Measurements from ENCODE around the gene MIEF2.

Gene MIEF2

DNA sequence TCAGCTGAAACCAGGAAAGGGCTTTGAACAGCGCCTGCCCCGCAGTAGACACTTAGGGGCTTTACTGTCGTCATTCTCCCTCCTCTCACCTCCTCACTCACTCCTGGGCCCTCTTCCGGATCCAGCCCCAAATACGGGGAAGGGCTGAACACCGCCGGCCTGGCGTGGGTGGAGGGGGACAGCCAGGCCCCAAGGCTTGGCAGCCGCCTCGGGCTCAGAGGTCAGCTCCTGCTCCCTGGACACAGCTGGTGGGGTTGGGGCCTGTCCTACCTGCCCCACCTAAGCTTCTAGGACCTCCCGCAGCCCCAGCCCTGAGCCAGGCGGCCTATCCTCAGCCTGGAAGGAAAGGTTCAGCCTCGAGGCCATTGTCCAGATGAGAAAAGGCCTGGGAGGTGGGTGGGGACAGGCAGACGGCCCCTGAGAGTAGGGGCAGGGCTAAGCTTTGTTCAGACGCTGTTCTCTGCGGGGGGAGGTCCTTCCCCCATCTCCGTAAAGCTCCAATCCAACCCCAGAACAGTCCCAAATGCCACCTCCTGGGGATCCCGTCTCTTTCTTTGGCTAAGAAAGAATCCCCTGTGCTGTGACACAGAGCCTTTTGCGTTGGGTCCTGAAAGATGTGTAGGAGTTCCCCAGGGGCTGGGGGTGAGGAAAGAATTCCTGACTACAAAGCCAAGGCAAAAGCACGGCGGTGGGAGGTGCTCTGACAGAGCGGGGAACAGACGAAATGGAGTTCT lies 35.9 kb upstream of the MIEF2 start:
- H3K27ac ChIP-seq, result no peak overlapping the region
- no peak for TF ChIP-seq ZFX (IDR thresholded peaks at IDR 0.05; ENCODE audit: borderline replicate concordance)

DNA sequence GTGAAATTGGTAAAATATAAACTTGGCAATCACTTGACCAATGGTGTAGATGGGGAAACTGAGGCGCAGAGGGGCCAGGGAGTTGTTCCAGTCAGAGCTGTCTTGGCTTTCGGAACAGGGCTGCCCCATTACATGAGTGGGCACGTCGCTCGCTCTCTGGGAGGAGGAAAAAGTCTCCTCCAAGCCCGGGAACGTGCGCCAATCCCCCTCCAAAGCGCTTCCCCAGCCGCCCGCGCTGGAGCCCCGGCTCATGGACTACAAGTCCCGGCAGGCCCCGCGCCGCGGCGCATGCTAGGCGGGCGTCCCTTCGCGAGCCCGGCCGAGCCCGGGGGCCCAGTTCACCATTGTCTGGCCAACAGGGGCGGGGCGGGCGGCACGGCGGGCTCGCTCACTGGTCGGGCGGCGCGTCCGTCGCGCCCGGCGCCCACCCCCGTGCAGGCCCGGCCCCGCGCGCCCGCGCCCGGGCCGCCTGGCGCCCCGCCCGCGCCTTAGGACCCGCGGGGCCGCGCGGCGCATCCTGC lies 35.3 kb upstream of the MIEF2 start, which contains the start of gene LLGL1:
TSS of gene LLGL1 (plus strand) at position 515 of the 521 bp plus-strand sequence. CDS start 48 bp downstream, outside the sequence.
- no peak within 1 kb of the TSS for H3K27ac ChIP-seq
- no peak for TF ChIP-seq ZFX (IDR thresholded peaks at IDR 0.05; ENCODE audit: borderline replicate concordance)
- TF ChIP-seq, protein P1, sequence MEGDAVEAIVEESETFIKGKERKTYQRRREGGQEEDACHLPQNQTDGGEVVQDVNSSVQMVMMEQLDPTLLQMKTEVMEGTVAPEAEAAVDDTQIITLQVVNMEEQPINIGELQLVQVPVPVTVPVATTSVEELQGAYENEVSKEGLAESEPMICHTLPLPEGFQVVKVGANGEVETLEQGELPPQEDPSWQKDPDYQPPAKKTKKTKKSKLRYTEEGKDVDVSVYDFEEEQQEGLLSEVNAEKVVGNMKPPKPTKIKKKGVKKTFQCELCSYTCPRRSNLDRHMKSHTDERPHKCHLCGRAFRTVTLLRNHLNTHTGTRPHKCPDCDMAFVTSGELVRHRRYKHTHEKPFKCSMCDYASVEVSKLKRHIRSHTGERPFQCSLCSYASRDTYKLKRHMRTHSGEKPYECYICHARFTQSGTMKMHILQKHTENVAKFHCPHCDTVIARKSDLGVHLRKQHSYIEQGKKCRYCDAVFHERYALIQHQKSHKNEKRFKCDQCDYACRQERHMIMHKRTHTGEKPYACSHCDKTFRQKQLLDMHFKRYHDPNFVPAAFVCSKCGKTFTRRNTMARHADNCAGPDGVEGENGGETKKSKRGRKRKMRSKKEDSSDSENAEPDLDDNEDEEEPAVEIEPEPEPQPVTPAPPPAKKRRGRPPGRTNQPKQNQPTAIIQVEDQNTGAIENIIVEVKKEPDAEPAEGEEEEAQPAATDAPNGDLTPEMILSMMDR (IDR thresholded peaks at IDR 0.05), result no peak

DNA sequence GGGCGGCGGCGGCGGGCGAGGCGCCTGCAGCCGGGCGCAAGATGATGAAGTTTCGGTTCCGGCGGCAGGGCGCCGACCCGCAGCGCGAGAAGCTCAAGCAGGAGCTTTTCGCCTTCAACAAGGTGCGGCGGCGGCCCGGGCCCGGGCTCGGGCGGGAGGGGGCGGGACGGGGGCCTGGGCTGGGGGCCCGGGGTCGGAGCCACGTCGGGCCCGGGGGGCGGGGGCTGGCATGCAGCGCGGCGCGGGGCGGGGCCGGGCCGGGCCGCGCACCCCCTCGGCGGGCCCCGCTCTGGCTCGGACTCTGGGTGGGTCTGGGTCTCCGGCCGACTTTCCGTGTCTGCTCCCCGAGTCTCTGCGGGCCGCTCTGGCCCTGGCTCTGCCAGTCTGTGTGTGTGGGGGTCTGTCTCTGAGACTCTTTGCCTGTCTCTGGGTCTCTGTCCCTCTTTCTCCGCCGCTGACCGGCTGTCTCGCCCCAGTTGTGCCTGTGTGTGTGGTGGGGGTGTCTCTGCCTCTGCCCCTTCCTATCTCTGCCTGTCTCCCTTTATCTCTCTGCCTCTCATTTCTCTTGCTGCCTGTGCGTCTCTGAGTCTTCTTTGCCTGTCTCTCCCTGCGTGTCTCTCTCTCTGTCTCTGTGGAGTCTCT lies 34.7 kb upstream of the MIEF2 start:
- no peak overlapping the region for H3K27ac ChIP-seq
- TF ChIP-seq, protein P1 (IDR thresholded peaks at IDR 0.05), result no peak
- TF ChIP-seq ZFX (IDR thresholded peaks at IDR 0.05; ENCODE audit: borderline replicate concordance), result no peak

DNA sequence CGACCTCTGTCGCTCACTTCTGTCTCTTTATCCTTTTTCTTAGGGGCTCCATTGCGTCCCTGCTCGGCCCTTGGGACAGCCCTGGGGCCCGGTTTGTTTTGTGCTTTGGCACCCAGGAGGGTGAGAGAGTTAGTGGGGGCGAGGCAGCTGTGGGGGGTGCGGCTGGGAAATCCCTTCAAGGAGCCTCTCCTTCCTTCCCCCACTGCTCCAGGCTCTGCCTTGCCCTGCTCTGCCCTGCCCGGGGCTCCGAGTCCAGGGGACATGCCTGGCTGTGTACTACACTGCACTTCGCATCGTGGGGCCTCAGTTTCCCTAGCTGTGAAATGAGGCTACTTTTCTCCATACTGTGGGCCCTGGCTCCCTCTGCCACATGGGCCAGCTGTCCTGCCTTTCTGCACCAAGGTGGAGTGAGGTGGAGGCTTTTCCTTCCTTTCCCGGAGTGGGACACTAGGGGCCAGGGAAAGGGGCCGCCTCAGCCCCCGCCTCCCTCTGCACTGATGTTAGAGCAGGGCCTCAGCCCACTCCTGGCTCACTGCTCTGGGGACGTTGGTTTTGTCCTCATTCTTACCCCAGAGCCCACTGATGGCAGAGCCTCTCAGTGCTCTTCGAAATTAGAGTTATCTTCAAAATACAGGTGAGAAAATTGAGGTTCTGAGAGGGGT lies 34.0 kb upstream of the MIEF2 start:
- H3K27ac ChIP-seq, result no peak overlapping the region

DNA sequence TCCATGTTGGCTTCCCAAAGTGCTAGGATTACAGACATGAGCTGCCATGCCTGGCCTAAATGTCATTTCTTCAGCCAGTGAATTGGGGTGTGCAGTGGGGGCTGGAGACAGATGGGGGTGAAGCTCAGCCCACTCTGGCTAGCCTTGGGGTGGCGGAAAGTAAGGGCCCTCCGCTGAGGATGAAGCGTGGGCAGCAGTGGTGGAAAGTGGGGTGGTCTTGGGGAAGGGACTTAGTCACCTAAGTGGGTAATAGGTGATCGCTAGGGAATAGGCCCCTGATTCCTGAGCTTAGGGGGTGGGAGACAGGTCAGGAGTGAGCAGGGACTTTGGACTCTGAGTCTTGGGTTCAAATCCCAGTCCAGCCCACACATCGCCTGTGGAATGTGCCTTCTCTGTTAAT lies 32.8 kb upstream of the MIEF2 start:
- TF ChIP-seq, protein P1 (IDR thresholded peaks at IDR 0.05), result no peak
- TF ChIP-seq ZFX (IDR thresholded peaks at IDR 0.05; ENCODE audit: borderline replicate concordance), result no peak
- no peak overlapping the region for H3K27ac ChIP-seq

More for the DNA sequence above, 34.0 kb upstream of the MIEF2 start:
- TF ChIP-seq, protein P1 (IDR thresholded peaks at IDR 0.05), result no peak
- no peak for TF ChIP-seq ZFX (IDR thresholded peaks at IDR 0.05; ENCODE audit: borderline replicate concordance)

DNA sequence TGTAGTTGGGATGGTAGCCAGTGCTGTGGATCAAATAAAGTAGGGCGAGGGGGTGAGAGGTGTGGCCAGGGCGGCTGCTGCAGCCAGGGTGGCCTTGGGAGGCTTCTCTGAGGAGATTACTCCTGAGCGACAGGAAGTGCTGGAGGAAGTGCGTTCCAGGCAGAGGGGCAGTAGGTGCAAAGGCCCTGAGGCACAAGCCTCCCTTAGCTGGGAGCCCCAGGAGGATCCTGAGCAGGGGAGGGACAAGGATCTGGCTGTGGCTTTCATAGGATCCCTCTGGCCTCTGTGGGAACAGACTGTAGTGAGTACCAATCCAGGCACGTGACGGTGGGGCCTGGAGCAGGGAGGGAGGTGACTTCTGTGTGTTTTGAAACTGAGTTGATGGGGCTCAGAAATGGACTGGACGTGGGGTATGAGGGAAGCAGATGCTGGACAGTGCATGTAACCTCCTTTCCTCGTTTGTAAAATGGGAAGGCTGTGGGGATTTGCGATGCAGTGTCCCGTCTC lies 32.2 kb upstream of the MIEF2 start:
- no peak overlapping the region for H3K27ac ChIP-seq
- TF ChIP-seq, protein P1 (IDR thresholded peaks at IDR 0.05), result no peak
- no peak for TF ChIP-seq ZFX (IDR thresholded peaks at IDR 0.05; ENCODE audit: borderline replicate concordance)

DNA sequence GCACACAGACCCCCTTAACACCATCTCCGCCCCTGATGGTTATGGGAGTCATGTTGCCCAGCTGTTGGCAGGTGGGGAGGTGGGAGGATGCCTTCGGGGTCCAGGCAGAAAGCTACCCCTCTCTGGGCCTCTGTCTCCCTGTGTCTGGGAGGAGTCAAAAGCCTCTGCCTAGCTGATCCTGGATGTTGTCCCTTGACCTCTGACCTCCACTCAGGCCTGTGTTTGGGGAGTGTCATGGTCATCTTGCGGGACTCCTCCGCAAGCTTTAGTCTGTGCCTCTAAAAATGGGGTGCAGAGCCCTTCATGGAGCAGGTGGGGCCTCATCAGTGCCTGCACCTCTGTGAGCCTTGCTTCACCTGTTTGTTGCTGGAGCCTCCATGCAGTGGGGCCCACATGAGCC lies 31.2 kb upstream of the MIEF2 start:
- TF ChIP-seq, protein P1 (IDR thresholded peaks at IDR 0.05), result no peak
- no peak for TF ChIP-seq ZFX (IDR thresholded peaks at IDR 0.05; ENCODE audit: borderline replicate concordance)
- H3K27ac ChIP-seq, result no peak overlapping the region
